Muscle of leg (tissue), 16 donors: ENCODE measurements around the gene RFC1. TPM values are rescaled to one million over a fixed set of nuclear protein-coding genes. Genes with fewer than 3 reads are reported as not detected.
"Not testable (repeated sequence)": the region's sequence is repeated elsewhere in the genome, so short reads cannot be mapped to it uniquely, and the experiment has no call there.

Experiments used
- DNase-seq: peaks from one replicate; pipeline ENCODE4 v3.0.0; 2013
- H3K27ac ChIP-seq: one replicate; pipeline ENCODE4 v1.5.1; 2013; ENCODE audit warnings: mild to moderate bottlenecking, low read length, control low read depth
- H3K27me3 ChIP-seq: one replicate; pipeline ENCODE4 v1.6.1; 2013; ENCODE audit warnings: low read length; ENCODE audit not compliant: control insufficient read depth, insufficient read depth
- H3K36me3 ChIP-seq: one replicate; pipeline ENCODE4 v1.6.1; 2013; ENCODE audit warnings: low read length; ENCODE audit not compliant: control insufficient read depth, insufficient read depth
- H3K4me1 ChIP-seq: one replicate; pipeline ENCODE4 v1.6.1; 2013; ENCODE audit warnings: low read length; ENCODE audit not compliant: control insufficient read depth, insufficient read depth
- H3K4me3 ChIP-seq: one replicate; pipeline ENCODE4 v1.5.1; 2013; ENCODE audit warnings: low read length, control low read depth
- H3K9me3 ChIP-seq: replicated peaks from 2 replicates; pipeline ENCODE4 v1.6.1; 2013; ENCODE audit warnings: low read depth, low read length; ENCODE audit not compliant: control insufficient read depth
- WGBS: methylation state at CpG from one replicate; pipeline ENCODE4 v1.1.5; 2013; ENCODE audit warnings: missing lambda C conversion rate; ENCODE audit not compliant: insufficient coverage; 5-methylcytosine and 5-hydroxymethylcytosine counted together
- long read RNA-seq, 11 donors: transcript quantifications; one replicate each; lab custom pipeline, GENCODE V29; 2026
- polyA plus RNA-seq, 8 donors: library from polyadenylated mRNA; unstranded; fragments of 120-200 nt; gene quantifications; one replicate each; pipeline versions ENCODE4 v1.2.1 to v1.2.3, GENCODE V29; 2013; ENCODE audit warnings: inconsistent platforms in 1 of 8, low replicate concordance in 1 of 8; ENCODE audit not compliant: insufficient read length in 8 of 8, insufficient read depth in 1 of 8
- total RNA-seq: library from RNA; stranded (reverse); fragments of 120-200 nt; gene quantifications from one replicate; pipeline ENCODE4 v1.2.4, GENCODE V29; 2013

Gene RFC1
- total RNA-seq, result 45.1 TPM
- 10 to 100 TPM; 28.6 to 36.7 (median 32.4) TPM for polyA plus RNA-seq
- long read RNA-seq, donor 1, full-length matches to known transcripts, result 2 of 2 reads
- long read RNA-seq, donor 1, partial matches to known transcripts, result 0 of 2 reads
- long read RNA-seq, donor 1, other reads (novel, unspliced or antisense), result 0 of 2 reads
- long read RNA-seq, donor 2, result 0 reads
- long read RNA-seq, donor 3, full-length matches to known transcripts, result 3 of 10 reads
- long read RNA-seq, donor 3, partial matches to known transcripts, result 7 of 10 reads
- long read RNA-seq, donor 3, other reads (novel, unspliced or antisense), result 0 of 10 reads
- long read RNA-seq, donor 4, full-length matches to known transcripts, result 1 of 1 reads
- long read RNA-seq, donor 4, partial matches to known transcripts, result 0 of 1 reads
- long read RNA-seq, donor 4, other reads (novel, unspliced or antisense), result 0 of 1 reads
- long read RNA-seq, donor 5, full-length matches to known transcripts, result 6 of 48 reads
- long read RNA-seq, donor 5, partial matches to known transcripts, result 42 of 48 reads
- long read RNA-seq, donor 5, other reads (novel, unspliced or antisense), result 0 of 48 reads
- long read RNA-seq, donor 6, full-length matches to known transcripts, result 6 of 56 reads
- long read RNA-seq, donor 6, partial matches to known transcripts, result 35 of 56 reads
- long read RNA-seq, donor 6, other reads (novel, unspliced or antisense), result 15 of 56 reads
- long read RNA-seq, donor 7, partial matches to known transcripts, result 36 of 38 reads
- long read RNA-seq, donor 7, other reads (novel, unspliced or antisense), result 0 of 38 reads
- long read RNA-seq, donor 8, full-length matches to known transcripts, result 2 of 9 reads
- long read RNA-seq, donor 8, partial matches to known transcripts, result 7 of 9 reads
- long read RNA-seq, donor 8, other reads (novel, unspliced or antisense), result 0 of 9 reads
- long read RNA-seq, donor 9, partial matches to known transcripts, result 23 of 24 reads
- long read RNA-seq, donor 9, other reads (novel, unspliced or antisense), result 0 of 24 reads
- long read RNA-seq, donor 10, full-length matches to known transcripts, result 3 of 24 reads
- long read RNA-seq, donor 10, partial matches to known transcripts, result 21 of 24 reads
- long read RNA-seq, donor 10, other reads (novel, unspliced or antisense), result 0 of 24 reads
- long read RNA-seq, donor 11, full-length matches to known transcripts, result 6 of 28 reads
- long read RNA-seq, donor 11, partial matches to known transcripts, result 22 of 28 reads
- long read RNA-seq, donor 11, other reads (novel, unspliced or antisense), result 0 of 28 reads

DNA sequence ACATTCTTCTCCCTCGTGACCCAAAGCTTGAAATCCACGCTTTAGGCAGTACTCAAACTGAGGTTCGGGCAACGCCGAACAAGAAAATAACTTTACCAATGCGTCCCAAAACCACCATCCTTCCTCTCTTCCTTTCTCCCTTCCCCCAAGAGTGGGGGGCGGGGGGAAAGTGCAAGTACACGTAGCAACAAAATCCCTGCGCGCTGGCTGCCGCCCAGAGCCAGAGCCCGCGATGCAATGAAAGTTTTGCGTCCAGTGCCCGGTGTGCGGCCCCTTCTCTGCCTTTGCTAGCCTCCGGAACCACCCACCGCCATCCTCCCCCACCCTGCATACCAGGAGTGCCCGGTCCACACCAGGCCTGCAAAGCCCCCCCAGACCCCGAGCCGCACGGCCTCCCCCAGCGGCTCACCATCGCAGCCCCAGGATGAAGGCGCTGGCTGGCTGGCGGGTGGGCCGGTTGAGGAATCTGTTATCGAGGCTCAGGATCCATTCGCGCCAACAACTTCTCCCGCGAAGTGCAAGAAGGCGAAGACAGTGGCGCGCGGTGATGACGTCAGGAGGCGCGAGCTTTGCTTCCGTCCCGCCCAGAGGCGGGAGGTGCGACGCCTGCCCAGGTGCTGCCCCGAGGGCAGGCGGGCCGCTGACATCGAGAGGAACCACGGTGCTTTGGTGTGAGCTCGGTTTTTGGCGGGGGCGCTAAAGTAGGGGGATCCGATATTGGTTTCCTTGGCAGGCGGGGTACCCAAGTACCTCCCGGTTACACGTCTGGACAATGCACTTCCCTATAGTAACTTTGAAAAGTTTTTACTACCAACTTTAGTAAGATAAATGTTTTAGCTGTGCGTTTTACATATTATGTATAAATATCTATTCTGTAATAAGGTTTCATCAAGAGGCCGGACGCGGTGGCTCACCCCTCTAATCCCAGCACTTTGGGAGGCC, at the start of gene RFC1:
Gene RFC1, minus strand, starts transcription at position 533 of the 942 bp plus-strand sequence. Its CDS starts 121 bp downstream, at position 412.
- peak; percentile 97 for DNase-seq
- Histone ChIP-seq H3K4me1 (peaks cover 5% of the 10 kb centered on the region), H3K4me3 (peak within 1 kb of the TSS; percentile 87), H3K36me3 (no peaks in the 10 kb centered on the region), H3K9me3 (no peaks in the 10 kb centered on the region), H3K27ac (peak within 1 kb of the TSS; percentile 87), H3K27me3 (no peaks in the 10 kb centered on the region)
- under 1% methylated on average over 44 of the region's 60 CpGs for WGBS

DNA sequence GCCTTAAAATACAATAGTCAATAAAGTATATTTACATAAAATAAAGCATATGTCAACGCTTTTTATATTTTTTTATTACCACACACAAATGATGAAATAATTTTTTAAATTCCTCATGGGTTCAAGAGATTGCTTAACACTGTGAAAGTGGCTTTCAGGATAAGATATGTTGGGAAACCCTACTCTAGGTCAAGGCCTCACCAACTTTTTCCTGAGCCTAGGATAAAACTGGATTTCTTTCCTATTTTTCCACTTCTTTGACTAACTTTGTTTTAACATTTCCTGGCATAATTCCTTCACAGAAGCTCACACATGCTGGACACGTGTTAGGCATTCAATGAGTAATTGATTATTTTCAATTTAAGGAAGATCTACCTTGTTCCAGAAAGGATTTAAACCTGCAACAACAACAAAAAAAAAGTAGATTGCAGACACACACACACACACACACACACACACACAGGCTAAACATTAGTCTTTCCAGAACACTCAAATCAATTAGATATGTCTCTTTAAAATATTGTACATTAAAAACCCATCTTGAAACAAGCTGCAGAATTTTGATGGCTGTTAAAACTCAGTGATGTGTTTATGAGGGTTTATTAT, 49.6 kb upstream of the RFC1 start:
- Histone ChIP-seq H3K27ac (no peak overlapping the region), H3K4me3 (no peak overlapping the region), H3K9me3 (no peaks in the 10 kb centered on the region), H3K4me1 (no peaks in the 10 kb centered on the region), H3K36me3 (no peaks in the 10 kb centered on the region), H3K27me3 (no peaks in the 10 kb centered on the region)
- WGBS, result no CpG with 5 or more reads among the region's 2 CpGs
- DNase-seq, result no peak

- H3K9me3 ChIP-seq, H3K4me1 ChIP-seq, H3K36me3 ChIP-seq, H3K27me3 ChIP-seq, H3K27ac ChIP-seq, H3K4me3 ChIP-seq, DNase-seq: not testable (repeated sequence)
- 98% methylated on average over 8 of the region's 8 CpGs for WGBS
Measured at GRCh38 chr4:39411561-39411960, 45.4 kb upstream of the RFC1 start.

GRCh38 chr4:39410415-39410814, 44.3 kb upstream of the RFC1 start:
- WGBS, result 40% methylated on average over 1 of the region's 5 CpGs
- no peak overlapping the region for H3K27ac ChIP-seq
- no peaks in the 10 kb centered on the region for H3K36me3 ChIP-seq
- peaks cover 2% of the 10 kb centered on the region for H3K27me3 ChIP-seq
- H3K4me3 ChIP-seq, result no peak overlapping the region
- no peaks in the 10 kb centered on the region for H3K9me3 ChIP-seq
- DNase-seq, result peak; percentile 1
- no peaks in the 10 kb centered on the region for H3K4me1 ChIP-seq

GRCh38 chr4:39407584-39407885, 41.4 kb upstream of the RFC1 start:
- WGBS, result no CpG with 5 or more reads among the region's 1 CpG
- Histone ChIP-seq H3K4me3 (no peak overlapping the region), H3K36me3 (no peaks in the 10 kb centered on the region), H3K9me3 (no peaks in the 10 kb centered on the region), H3K4me1 (no peaks in the 10 kb centered on the region), H3K27ac (no peak overlapping the region), H3K27me3 (peaks cover 2% of the 10 kb centered on the region)
- DNase-seq, result no peak

GRCh38 chr4:39406763-39407583, 40.8 kb upstream of the RFC1 start, which contains the start of gene KLB:
KLB (plus strand) TSS chr4:39406930; CDS start chr4:39406950, 20 bp downstream.
- no CpG with 5 or more reads among the region's 12 CpGs for WGBS

GRCh38 chr4:39401640-39402039, 35.5 kb upstream of the RFC1 start:
- H3K9me3 ChIP-seq, H3K4me1 ChIP-seq, H3K27ac ChIP-seq, H3K4me3 ChIP-seq, H3K36me3 ChIP-seq, H3K27me3 ChIP-seq, DNase-seq: not testable (repeated sequence)
- no CpG with 5 or more reads among the region's 6 CpGs for WGBS

More at GRCh38 chr4:39406763-39407583, 40.8 kb upstream of the RFC1 start, which contains the start of gene KLB:
- DNase-seq, result peak; percentile 14
- H3K27me3 ChIP-seq, result peaks cover 2% of the 10 kb centered on the region
- H3K27ac ChIP-seq, result no peak within 1 kb of the TSS
- no peak within 1 kb of the TSS for H3K4me3 ChIP-seq
- H3K4me1 ChIP-seq, result no peaks in the 10 kb centered on the region
- H3K36me3 ChIP-seq, result no peaks in the 10 kb centered on the region
- no peaks in the 10 kb centered on the region for H3K9me3 ChIP-seq

- H3K27me3 ChIP-seq, result no peaks in the 10 kb centered on the region
- 80% methylated on average over 2 of the region's 3 CpGs for WGBS
Measured at GRCh38 chr4:39394706-39395105, 28.5 kb upstream of the RFC1 start.

More at GRCh38 chr4:39394706-39395105, 28.5 kb upstream of the RFC1 start:
- Histone ChIP-seq H3K36me3 (no peaks in the 10 kb centered on the region), H3K4me3 (no peak overlapping the region), H3K9me3 (no peaks in the 10 kb centered on the region), H3K27ac (no peak overlapping the region), H3K4me1 (no peaks in the 10 kb centered on the region)
- DNase-seq, result no peak
